DOHH2 (cell line): Measurements from ENCODE around the gene TSGA10.

Experiments
- H3F3A ChIP-seq: fragments of 200-600 bp; sonication (generic), shearing (Covaris generic); 2 replicates; pipeline ENCODE4 v1.6.0; 2016; ENCODE audit warnings: antibody characterized with exemption, mild to moderate bottlenecking; ENCODE audit not compliant: control insufficient read depth, insufficient read depth
- H3K27ac ChIP-seq: fragments of 200-600 bp; sonication (generic); 2 replicates; pipeline ENCODE4 v1.5.1; 2014; ENCODE audit warnings: low read depth, mild to moderate bottlenecking, low read length, moderate library complexity
- H3K27me3 ChIP-seq: fragments of 200-600 bp; sonication (generic); 2 replicates; pipeline ENCODE4 v1.6.1; 2014; ENCODE audit warnings: mild to moderate bottlenecking, low read length, mixed read lengths; ENCODE audit not compliant: control insufficient read depth
- H3K36me3 ChIP-seq: fragments of 200-600 bp; sonication (generic); 2 replicates; pipeline ENCODE4 v1.6.1; 2014; ENCODE audit warnings: mild to moderate bottlenecking, low read length, moderate library complexity, mixed read lengths; ENCODE audit not compliant: control insufficient read depth
- H3K4me1 ChIP-seq: fragments of 200-600 bp; sonication (generic); 2 replicates; pipeline ENCODE4 v1.6.1; 2014; ENCODE audit warnings: mild to moderate bottlenecking, low read length, mixed read lengths; ENCODE audit not compliant: control insufficient read depth
- H3K4me2 ChIP-seq: fragments of 200-600 bp; sonication (generic); 2 replicates; pipeline ENCODE4 v1.6.0; 2014; ENCODE audit warnings: mild to moderate bottlenecking, low read length, moderate library complexity
- H3K4me3 ChIP-seq: fragments of 200-600 bp; sonication (generic); 2 replicates; pipeline ENCODE4 v1.5.1; 2014; ENCODE audit warnings: mild to moderate bottlenecking, low read length, mixed read lengths
- H3K79me2 ChIP-seq: fragments of 200-600 bp; sonication (generic); 2 replicates; pipeline ENCODE4 v1.6.1; 2014; ENCODE audit warnings: mild to moderate bottlenecking, low read length, mixed read lengths; ENCODE audit not compliant: control insufficient read depth
- H3K9me2 ChIP-seq: fragments of 200-600 bp; sonication (generic); replicated peaks from 2 replicates; pipeline ENCODE4 v1.6.1; 2014; ENCODE audit warnings: mild to moderate bottlenecking, low read length, mixed read lengths; ENCODE audit not compliant: control insufficient read depth
- H3K9me3 ChIP-seq: fragments of 200-600 bp; sonication (generic); 2 replicates; pipeline ENCODE4 v1.6.1; 2014; ENCODE audit warnings: antibody characterized with exemption, low read length, mixed read lengths; ENCODE audit not compliant: control insufficient read depth, insufficient read depth
- H4K20me1 ChIP-seq: fragments of 200-600 bp; sonication (generic); 2 replicates; pipeline ENCODE4 v1.6.0; 2014; ENCODE audit warnings: low read depth, mild to moderate bottlenecking, antibody characterized with exemption, low read length, moderate library complexity; ENCODE audit not compliant: control insufficient read depth, insufficient read depth
- EZH2phosphoT487 ChIP-seq: fragments of 200-600 bp; sonication (generic); IDR thresholded peaks from 2 replicates; pipeline ENCODE4 v1.6.1; 2017; ENCODE audit warnings: borderline replicate concordance, mild to moderate bottlenecking, antibody characterized with exemption, low read length, moderate library complexity, mixed read lengths
- TF ChIP-seq, protein P1 (sequence below): fragments of 200-600 bp; sonication (generic); IDR thresholded peaks from one replicate; pipeline ENCODE4 v1.5.1; 2014; ENCODE audit warnings: antibody characterized with exemption, mild to moderate bottlenecking, low read depth, low read length; ENCODE audit not compliant: poor library complexity, severe bottlenecking

Gene TSGA10

DNA sequence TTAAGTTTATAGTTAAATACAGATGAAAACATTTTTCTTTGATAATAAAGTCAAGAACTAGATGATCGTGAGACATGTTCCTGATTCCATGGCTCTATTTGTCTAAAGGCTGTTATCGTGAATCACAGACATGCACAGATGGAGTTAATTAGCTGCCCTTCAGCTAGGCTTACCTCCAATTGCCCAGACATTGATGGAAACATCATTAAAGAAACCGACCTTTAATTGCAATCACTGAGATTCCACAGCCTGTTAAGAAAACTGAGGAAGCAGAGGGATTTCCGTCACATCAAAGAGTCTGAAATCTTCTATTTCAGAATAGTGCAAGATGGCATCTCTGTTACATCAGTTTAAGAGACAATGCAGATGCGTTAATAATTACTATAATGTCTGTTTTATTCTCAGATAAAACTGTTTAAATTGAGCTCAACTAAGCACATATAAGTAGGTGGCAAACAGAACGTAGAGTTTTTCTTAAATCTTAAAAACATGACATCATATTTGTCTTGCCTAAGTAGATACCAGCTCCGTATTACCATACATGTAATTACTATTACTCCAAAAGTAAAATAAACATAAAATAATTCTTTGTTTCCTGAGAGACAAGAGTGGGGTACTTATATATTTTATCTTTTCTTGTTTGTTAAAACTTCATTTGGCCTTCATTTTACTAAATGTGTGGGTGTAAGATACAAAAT, 194.8 kb downstream of the TSGA10 start:
- no peak overlapping the region for H3K4me2 ChIP-seq
- H3K9me3 ChIP-seq: no peaks in the 10 kb centered on the region
- TF ChIP-seq, protein P1, sequence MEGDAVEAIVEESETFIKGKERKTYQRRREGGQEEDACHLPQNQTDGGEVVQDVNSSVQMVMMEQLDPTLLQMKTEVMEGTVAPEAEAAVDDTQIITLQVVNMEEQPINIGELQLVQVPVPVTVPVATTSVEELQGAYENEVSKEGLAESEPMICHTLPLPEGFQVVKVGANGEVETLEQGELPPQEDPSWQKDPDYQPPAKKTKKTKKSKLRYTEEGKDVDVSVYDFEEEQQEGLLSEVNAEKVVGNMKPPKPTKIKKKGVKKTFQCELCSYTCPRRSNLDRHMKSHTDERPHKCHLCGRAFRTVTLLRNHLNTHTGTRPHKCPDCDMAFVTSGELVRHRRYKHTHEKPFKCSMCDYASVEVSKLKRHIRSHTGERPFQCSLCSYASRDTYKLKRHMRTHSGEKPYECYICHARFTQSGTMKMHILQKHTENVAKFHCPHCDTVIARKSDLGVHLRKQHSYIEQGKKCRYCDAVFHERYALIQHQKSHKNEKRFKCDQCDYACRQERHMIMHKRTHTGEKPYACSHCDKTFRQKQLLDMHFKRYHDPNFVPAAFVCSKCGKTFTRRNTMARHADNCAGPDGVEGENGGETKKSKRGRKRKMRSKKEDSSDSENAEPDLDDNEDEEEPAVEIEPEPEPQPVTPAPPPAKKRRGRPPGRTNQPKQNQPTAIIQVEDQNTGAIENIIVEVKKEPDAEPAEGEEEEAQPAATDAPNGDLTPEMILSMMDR: no peak
- no peak for TF ChIP-seq EZH2phosphoT487
- no peaks in the 10 kb centered on the region for H4K20me1 ChIP-seq
- no peaks in the 10 kb centered on the region for H3K79me2 ChIP-seq
- H3K27me3 ChIP-seq: peaks cover 2% of the 10 kb centered on the region; the same call in 1 of the 2 replicates
- H3K9me2 ChIP-seq: no peaks in the 10 kb centered on the region
- H3K27ac ChIP-seq: no peak overlapping the region
- no peaks in the 10 kb centered on the region for H3F3A ChIP-seq
- no peaks in the 10 kb centered on the region for H3K4me1 ChIP-seq
- H3K4me3 ChIP-seq: no peak overlapping the region
- no peaks in the 10 kb centered on the region for H3K36me3 ChIP-seq

- Histone ChIP-seq H3K79me2 (no peaks in the 10 kb centered on the region), H3K4me3 (no peak overlapping the region), H3K27me3 (peaks cover 2% of the 10 kb centered on the region; the same call in 1 of the 2 replicates), H4K20me1 (no peaks in the 10 kb centered on the region), H3K4me1 (no peaks in the 10 kb centered on the region), H3K9me3 (no peaks in the 10 kb centered on the region), H3K9me2 (no peaks in the 10 kb centered on the region), H3F3A (no peaks in the 10 kb centered on the region), H3K27ac (no peak overlapping the region), H3K4me2 (no peak overlapping the region), H3K36me3 (no peaks in the 10 kb centered on the region)
- TF ChIP-seq, protein P1: no peak
- no peak for TF ChIP-seq EZH2phosphoT487
These were observed 201.8 kb downstream of the TSGA10 start for GRCh38 chr2:98952966-98953365.

- Histone ChIP-seq H3K9me2 (no peaks in the 10 kb centered on the region), H3K4me3 (no peak overlapping the region), H3K36me3 (no peaks in the 10 kb centered on the region), H3K4me2 (no peak overlapping the region), H3F3A (no peaks in the 10 kb centered on the region), H4K20me1 (no peaks in the 10 kb centered on the region), H3K27ac (no peak overlapping the region), H3K27me3 (no peaks in the 10 kb centered on the region), H3K4me1 (no peaks in the 10 kb centered on the region), H3K9me3 (no peaks in the 10 kb centered on the region), H3K79me2 (no peaks in the 10 kb centered on the region)
- TF ChIP-seq, protein P1: no peak
- TF ChIP-seq EZH2phosphoT487: no peak
These were observed 205.6 kb downstream of the TSGA10 start for GRCh38 chr2:98948956-98949739.
